Measurements from ENCODE around the gene S100A6.

DNA sequence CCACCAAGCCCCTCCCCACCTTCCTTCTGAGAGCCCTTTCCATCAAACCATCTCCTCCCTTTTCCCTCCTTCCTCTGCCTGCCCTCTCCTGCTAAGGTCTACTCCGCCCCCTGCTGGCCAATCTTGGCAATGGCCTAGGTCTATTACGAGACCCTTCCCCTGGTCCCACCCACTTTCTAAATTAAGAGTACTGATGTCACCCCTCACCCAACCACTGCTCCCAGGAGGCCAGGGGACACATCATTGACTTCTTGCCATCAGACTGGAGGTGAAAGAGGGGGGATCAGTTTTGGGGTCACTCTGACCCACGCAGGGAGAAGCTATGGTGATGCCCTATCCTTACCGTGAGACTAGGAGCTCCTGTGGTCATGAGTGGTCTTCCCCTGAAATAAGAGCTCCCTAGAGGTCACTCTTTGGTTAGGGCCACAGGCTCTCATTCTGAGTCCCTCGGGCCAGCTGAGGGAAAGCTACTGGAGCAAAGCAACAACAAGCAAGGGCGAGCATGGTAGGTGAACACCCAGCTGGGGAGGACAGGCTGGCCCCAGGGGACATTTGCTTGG, 40.7 kb downstream of the S100A6 start:
- TF ChIP-seq, protein P1, sequence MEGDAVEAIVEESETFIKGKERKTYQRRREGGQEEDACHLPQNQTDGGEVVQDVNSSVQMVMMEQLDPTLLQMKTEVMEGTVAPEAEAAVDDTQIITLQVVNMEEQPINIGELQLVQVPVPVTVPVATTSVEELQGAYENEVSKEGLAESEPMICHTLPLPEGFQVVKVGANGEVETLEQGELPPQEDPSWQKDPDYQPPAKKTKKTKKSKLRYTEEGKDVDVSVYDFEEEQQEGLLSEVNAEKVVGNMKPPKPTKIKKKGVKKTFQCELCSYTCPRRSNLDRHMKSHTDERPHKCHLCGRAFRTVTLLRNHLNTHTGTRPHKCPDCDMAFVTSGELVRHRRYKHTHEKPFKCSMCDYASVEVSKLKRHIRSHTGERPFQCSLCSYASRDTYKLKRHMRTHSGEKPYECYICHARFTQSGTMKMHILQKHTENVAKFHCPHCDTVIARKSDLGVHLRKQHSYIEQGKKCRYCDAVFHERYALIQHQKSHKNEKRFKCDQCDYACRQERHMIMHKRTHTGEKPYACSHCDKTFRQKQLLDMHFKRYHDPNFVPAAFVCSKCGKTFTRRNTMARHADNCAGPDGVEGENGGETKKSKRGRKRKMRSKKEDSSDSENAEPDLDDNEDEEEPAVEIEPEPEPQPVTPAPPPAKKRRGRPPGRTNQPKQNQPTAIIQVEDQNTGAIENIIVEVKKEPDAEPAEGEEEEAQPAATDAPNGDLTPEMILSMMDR (IDR thresholded peaks at IDR 0.05; ENCODE audit: extremely low read depth in 1 of 2, insufficient read depth in 1 of 2, low read depth in 1 of 2, low read length in 2 of 2): peak; percentile 80 to 88
- TF ChIP-seq POLR2A (IDR thresholded peaks at IDR 0.05; ENCODE audit: low read depth, low read length) (no peak), EZH2 (IDR thresholded peaks at IDR 0.05; ENCODE audit: borderline replicate concordance, low read depth, low read length, severe bottlenecking) (no peak), POLR2AphosphoS5 (IDR thresholded peaks at IDR 0.05; ENCODE audit: insufficient read depth, low read depth, low read length) (no peak), GATA2 (IDR thresholded peaks at IDR 0.05; ENCODE audit: insufficient read depth, insufficient read length, low read depth, low read length) (no peak)
- TF ChIP-seq, protein P2, sequence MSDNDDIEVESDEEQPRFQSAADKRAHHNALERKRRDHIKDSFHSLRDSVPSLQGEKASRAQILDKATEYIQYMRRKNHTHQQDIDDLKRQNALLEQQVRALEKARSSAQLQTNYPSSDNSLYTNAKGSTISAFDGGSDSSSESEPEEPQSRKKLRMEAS (IDR thresholded peaks at IDR 0.05; ENCODE audit: insufficient read depth, insufficient read length): no peak
